SK-N-SH (cell line): ENCODE results near the gene EFCAB13. TPM values are rescaled to one million over a fixed set of nuclear protein-coding genes. Genes with fewer than 3 reads are reported as not detected.

Experiments used
- CTCF ChIA-PET: fragments of 300-600, 350-600 bp; formaldehyde crosslinking; extraction: SDS; loops from one replicate; lab custom pipeline; 2021; lab: Yijun Ruan, JAX
- POLR2A ChIA-PET: fragments of 350-600 bp; sonication (Branson Sonifier 250); formaldehyde crosslinking; extraction: SDS; loops from one replicate; lab custom pipeline; 2020; ENCODE audit warnings: antibody characterized with exemption, inconsistent platforms; lab: Yijun Ruan, JAX
- DNase-seq: peaks from one replicate; pipeline ENCODE4 v3.0.0; 2012
- H2AFZ ChIP-seq: fragments of 200-600 bp; sonication (generic); 2 replicates; pipeline ENCODE4 v1.8.1; 2016; ENCODE audit warnings: antibody characterized with exemption, mild to moderate bottlenecking, low read depth
- H3F3A ChIP-seq: fragments of 200-600 bp; sonication (generic); replicated peaks from 2 replicates; pipeline ENCODE3; 2016; ENCODE audit warnings: antibody characterized with exemption, mild to moderate bottlenecking; ENCODE audit not compliant: insufficient read depth
- H3K27ac ChIP-seq, 2 experiments: fragments of 200-500 bp in 1 of 2; fragments of 200-600 bp in 1 of 2; sonication (Bioruptor generic) in 1 of 2; sonication (generic), shearing (Covaris generic) in 1 of 2; 2 replicates each; pipeline versions ENCODE4 v1.5.1 to v1.6.1; 2014 to 2016; ENCODE audit warnings: low read depth in 2 of 2, inconsistent platforms in 1 of 2, low read length in 1 of 2, mild to moderate bottlenecking in 1 of 2, mixed read lengths in 1 of 2
- H3K27me3 ChIP-seq: fragments of 200-600 bp; sonication (generic), shearing (Covaris generic); 2 replicates; pipeline ENCODE4 v1.6.1; 2016; ENCODE audit warnings: mixed run types; ENCODE audit not compliant: insufficient read depth
- H3K36me3 ChIP-seq, 2 experiments: fragments of 200-500 bp in 1 of 2; fragments of 200-600 bp in 1 of 2; sonication (Bioruptor generic) in 1 of 2; sonication (generic) in 1 of 2; replicated peaks in 1 of 2; 2 replicates each; pipeline versions ENCODE3 to v1.5.1; 2014 to 2016; ENCODE audit warnings: low read length in 1 of 2, mild to moderate bottlenecking in 1 of 2; ENCODE audit not compliant: insufficient read depth in 2 of 2, control insufficient read depth in 1 of 2
- H3K4me1 ChIP-seq, 2 experiments: fragments of 200-500 bp in 1 of 2; fragments of 200-600 bp in 1 of 2; sonication (Bioruptor generic) in 1 of 2; sonication (generic), shearing (Covaris generic) in 1 of 2; 2 replicates each; pipeline versions ENCODE4 v1.5.1 to v1.6.1; 2014 to 2016; ENCODE audit warnings: low read depth in 1 of 2, low read length in 1 of 2, mixed run types in 1 of 2; ENCODE audit not compliant: insufficient read depth in 2 of 2, control insufficient read depth in 1 of 2
- H3K4me2 ChIP-seq: fragments of 200-600 bp; sonication (generic), shearing (Covaris generic); 2 replicates; pipeline ENCODE4 v1.6.1; 2017; ENCODE audit warnings: mixed run types
- H3K4me3 ChIP-seq, 2 experiments: fragments of 200-500 bp in 1 of 2; fragments of 200-600 bp in 1 of 2; sonication (Bioruptor generic) in 1 of 2; sonication (generic), shearing (Covaris generic) in 1 of 2; 2 replicates each; pipeline versions ENCODE4 v1.5.1 to v1.8.1; 2014 to 2016; ENCODE audit warnings: low read depth in 2 of 2, inconsistent platforms in 1 of 2, low read length in 1 of 2, mild to moderate bottlenecking in 1 of 2, mixed read lengths in 1 of 2, moderate library complexity in 1 of 2
- H3K79me2 ChIP-seq: fragments of 200-600 bp; sonication (generic); 2 replicates; pipeline ENCODE4 v1.8.1; 2017; ENCODE audit warnings: mild to moderate bottlenecking; ENCODE audit not compliant: insufficient read depth
- H3K9ac ChIP-seq: fragments of 200-600 bp; sonication (generic); 2 replicates; pipeline ENCODE4 v1.6.1; 2017; ENCODE audit warnings: mixed run types
- H3K9me2 ChIP-seq: fragments of 200-600 bp; sonication (generic); 2 replicates; pipeline ENCODE4 v1.6.1; 2017; ENCODE audit warnings: mixed run types
- H3K9me3 ChIP-seq: fragments of 200-600 bp; sonication (generic); 2 replicates; pipeline ENCODE4 v1.6.1; 2017; ENCODE audit warnings: mixed run types, mild to moderate bottlenecking, moderate library complexity
- H4K20me1 ChIP-seq: fragments of 200-600 bp; sonication (generic); 2 replicates; pipeline ENCODE4 v1.6.1; 2017; ENCODE audit warnings: mild to moderate bottlenecking, mixed run types; ENCODE audit not compliant: insufficient read depth
- CTCF ChIP-seq: fragments of 200-600 bp; sonication (generic); IDR thresholded peaks from 2 replicates; pipeline ENCODE4 v1.6.1; 2017; ENCODE audit warnings: antibody characterized with exemption, mild to moderate bottlenecking, moderate library complexity
- EP300 ChIP-seq, 2 experiments: IDR thresholded peaks; 2 replicates each; pipeline versions ENCODE4 v1.4.0 to v1.6.1; 2012; ENCODE audit warnings: borderline replicate concordance in 1 of 2, low read depth in 1 of 2, low read length in 1 of 2
- EZH2phosphoT487 ChIP-seq: fragments of 200-600 bp; sonication (generic); IDR thresholded peaks from 2 replicates; pipeline ENCODE4 v1.6.1; 2017; ENCODE audit warnings: low read depth, mixed run types, mild to moderate bottlenecking, antibody characterized with exemption, moderate library complexity, borderline replicate concordance
- FOSL2 ChIP-seq: IDR thresholded peaks from 2 replicates; pipeline ENCODE4 v1.4.0; 2012; ENCODE audit warnings: low read depth, mild to moderate bottlenecking, moderate library complexity, borderline replicate concordance
- GABPA ChIP-seq: IDR thresholded peaks from 2 replicates; pipeline ENCODE4 v1.4.0; 2012; ENCODE audit warnings: low read depth, mild to moderate bottlenecking
- GATA2 ChIP-seq: sonication (generic); formaldehyde crosslinking; IDR thresholded peaks from 2 replicates; pipeline ENCODE4 v1.5.0; 2020; ENCODE audit warnings: mild to moderate bottlenecking, missing genetic modification reagents
- IRF3 ChIP-seq: fragments of 150-350 bp; IDR thresholded peaks from 2 replicates; pipeline ENCODE4 v1.6.1; 2016; ENCODE audit warnings: mild to moderate bottlenecking, low read depth, low read length
- JUND ChIP-seq: IDR thresholded peaks from 2 replicates; pipeline ENCODE4 v1.4.0; 2012
- MEF2A ChIP-seq: IDR thresholded peaks from 2 replicates; pipeline ENCODE4 v1.4.0; 2012; ENCODE audit warnings: low read depth, borderline replicate concordance
- NFIC ChIP-seq: IDR thresholded peaks from 2 replicates; pipeline ENCODE4 v1.4.0; 2012; ENCODE audit warnings: borderline replicate concordance
- PBX3 ChIP-seq: IDR thresholded peaks from 2 replicates; pipeline ENCODE4; 2012
- POLR2AphosphoS5 ChIP-seq: IDR thresholded peaks from 2 replicates; pipeline ENCODE4 v1.6.1; 2012; ENCODE audit warnings: low read depth, low read length
- RCOR1 ChIP-seq: fragments of 150-350 bp; IDR thresholded peaks from 2 replicates; pipeline ENCODE4 v1.6.1; 2017; ENCODE audit warnings: antibody characterized with exemption, low read length
- RFX5 ChIP-seq: IDR thresholded peaks from 2 replicates; pipeline ENCODE4 v1.6.1; 2012; ENCODE audit warnings: mild to moderate bottlenecking, improper control_type of control experiment, low read length
- RXRA ChIP-seq: IDR thresholded peaks from 2 replicates; pipeline ENCODE4 v1.4.0; 2012; ENCODE audit warnings: low read depth, mild to moderate bottlenecking, borderline replicate concordance
- SIN3A ChIP-seq: IDR thresholded peaks from 2 replicates; pipeline ENCODE4 v1.6.1; 2012; ENCODE audit warnings: low read depth, mild to moderate bottlenecking, low read length, moderate library complexity, borderline replicate concordance
- SMC3 ChIP-seq: IDR thresholded peaks from 2 replicates; pipeline ENCODE4 v1.6.1; 2012; ENCODE audit warnings: low read depth, low read length, improper control_type of control experiment
- YY1 ChIP-seq: IDR thresholded peaks from 2 replicates; pipeline ENCODE4 v1.4.0; 2012; ENCODE audit warnings: low read depth, mild to moderate bottlenecking
- WGBS: methylation state at CpG from one replicate; pipeline ENCODE4 v1.1.6; 2017; ENCODE audit warnings: low lambda C conversion rate; 5-methylcytosine and 5-hydroxymethylcytosine counted together
- polyA plus RNA-seq, 3 experiments: library from polyadenylated mRNA; depleted of rRNA; stranded (reverse); fragments of >200 nt; gene quantifications; 2 replicates each; pipeline ENCODE4 v1.2.3, GENCODE V29; 2012

EFCAB13 gene
- polyA plus RNA-seq, 1 of the 3 experiments (the other 2 are of a cell fraction): 0.16 TPM

- H3F3A ChIP-seq: no peaks in the 10 kb centered on the region
- H3K4me2 ChIP-seq: no peak overlapping the region
- no peaks in the 10 kb centered on the region for H3K36me3 ChIP-seq
- H3K79me2 ChIP-seq: no peaks in the 10 kb centered on the region
- ChIA-PET POLR2A (no interaction called here), CTCF (interaction anchor here (0.7 to 1.7 kb wide), 6 partner anchors 9 to 298 kb away, joined by 3 to 5 read pairs (median 4); no protein-coding TSS in a partner anchor)
- no peak overlapping the region for H2AFZ ChIP-seq
- no peak overlapping the region for H3K9ac ChIP-seq
- no peak for TF ChIP-seq JUND
- TF ChIP-seq MEF2A: no peak
- TF ChIP-seq YY1: no peak
- TF ChIP-seq GABPA: no peak
- TF ChIP-seq CTCF: no peak
- TF ChIP-seq NFIC: no peak
- no peak for TF ChIP-seq RFX5
- TF ChIP-seq EP300 (IDR thresholded peaks at IDR 0.05; ENCODE audit: borderline replicate concordance in 1 of 2, low read depth in 1 of 2, low read length in 1 of 2): no peak
- no peak for TF ChIP-seq FOSL2
- TF ChIP-seq SIN3A: no peak
- TF ChIP-seq RCOR1: no peak
- TF ChIP-seq POLR2AphosphoS5: no peak
- no peak for TF ChIP-seq IRF3
- 81% methylated on average over 1 of the region's 1 CpG for WGBS
- H3K27me3 ChIP-seq: no peaks in the 10 kb centered on the region
- no peak overlapping the region for H3K4me3 ChIP-seq
- H3K9me3 ChIP-seq: no peaks in the 10 kb centered on the region
- no peak overlapping the region for H3K27ac ChIP-seq
- DNase-seq: no peak
- no peaks in the 10 kb centered on the region for H3K4me1 ChIP-seq
- no peaks in the 10 kb centered on the region for H4K20me1 ChIP-seq
- no peaks in the 10 kb centered on the region for H3K9me2 ChIP-seq
These were observed 76.6 kb downstream of the EFCAB13 start for GRCh38 chr17:47400333-47400732.

GRCh38 chr17:47401100-47401499, 77.3 kb downstream of the EFCAB13 start:
- no peaks in the 10 kb centered on the region for H4K20me1 ChIP-seq
- WGBS: 81% methylated on average over 2 of the region's 2 CpGs
- no peaks in the 10 kb centered on the region for H3K4me1 ChIP-seq
- no peak for DNase-seq
- H3K9me2 ChIP-seq: no peaks in the 10 kb centered on the region
- no peak overlapping the region for H3K4me3 ChIP-seq
- H3K9ac ChIP-seq: no peak overlapping the region
- no peak overlapping the region for H3K27ac ChIP-seq
- no peak overlapping the region for H2AFZ ChIP-seq
- no peaks in the 10 kb centered on the region for H3K9me3 ChIP-seq
- POLR2A ChIA-PET: no interaction called here
- no peaks in the 10 kb centered on the region for H3K36me3 ChIP-seq
- CTCF ChIA-PET: interaction anchor here (1.0 to 1.7 kb wide), 4 partner anchors 10 to 297 kb away, joined by 3 to 5 read pairs (median 4); no protein-coding TSS in a partner anchor
- H3K79me2 ChIP-seq: no peaks in the 10 kb centered on the region
- H3K27me3 ChIP-seq: no peaks in the 10 kb centered on the region
- H3K4me2 ChIP-seq: no peak overlapping the region
- no peaks in the 10 kb centered on the region for H3F3A ChIP-seq
- no peak for TF ChIP-seq EP300 (IDR thresholded peaks at IDR 0.05; ENCODE audit: borderline replicate concordance in 1 of 2, low read depth in 1 of 2, low read length in 1 of 2)
- TF ChIP-seq RXRA: no peak
- TF ChIP-seq GATA2 (CRISPR knock-in tag): no peak
- no peak for TF ChIP-seq RFX5
- TF ChIP-seq EZH2phosphoT487: no peak
- TF ChIP-seq FOSL2: no peak
- no peak for TF ChIP-seq PBX3
- TF ChIP-seq SMC3: no peak
- TF ChIP-seq MEF2A: no peak
- no peak for TF ChIP-seq CTCF
